IMR-90 (cell line): ENCODE results near the gene NCKIPSD.

Experiments used
- BHLHE40 ChIP-seq: fragments of 150-350 bp; IDR thresholded peaks from 2 replicates; pipeline ENCODE4 v1.6.1; 2016; ENCODE audit warnings: mild to moderate bottlenecking, low read depth, low read length
- CEBPB ChIP-seq: IDR thresholded peaks from 2 replicates; pipeline ENCODE4 v1.6.1; 2012; ENCODE audit warnings: low read depth, low read length, improper control_type of control experiment
- FOS ChIP-seq: fragments of 150-350 bp; IDR thresholded peaks from 2 replicates; pipeline ENCODE4 v1.6.1; 2016; ENCODE audit warnings: low read depth, low read length
- MAFK ChIP-seq: IDR thresholded peaks from 2 replicates; pipeline ENCODE4 v1.6.1; 2012; ENCODE audit warnings: low read depth, low read length, improper control_type of control experiment
- POLR2A ChIP-seq: IDR thresholded peaks from 2 replicates; pipeline ENCODE4 v1.6.1; 2012; ENCODE audit warnings: mild to moderate bottlenecking, low read depth, low read length
- SMC3 ChIP-seq: fragments of 150-350 bp; IDR thresholded peaks from 2 replicates; pipeline ENCODE4 v1.6.1; 2016; ENCODE audit warnings: low read depth, mild to moderate bottlenecking, antibody characterized with exemption, low read length, moderate library complexity
- TF ChIP-seq, protein P1 (sequence below): conservative IDR thresholded peaks from 2 replicates; pipeline ENCODE4 v1.5.1; 2012; ENCODE audit warnings: mild to moderate bottlenecking, low read depth, low read length, improper control_type of control experiment
- TF ChIP-seq, protein P2 (sequence below): fragments of 150-350 bp; IDR thresholded peaks from 2 replicates; pipeline ENCODE4 v1.6.1; 2017; ENCODE audit warnings: mild to moderate bottlenecking, antibody characterized with exemption, low read length, low read depth

- no peak for TF ChIP-seq BHLHE40
- TF ChIP-seq POLR2A: no peak
- TF ChIP-seq, protein P1, sequence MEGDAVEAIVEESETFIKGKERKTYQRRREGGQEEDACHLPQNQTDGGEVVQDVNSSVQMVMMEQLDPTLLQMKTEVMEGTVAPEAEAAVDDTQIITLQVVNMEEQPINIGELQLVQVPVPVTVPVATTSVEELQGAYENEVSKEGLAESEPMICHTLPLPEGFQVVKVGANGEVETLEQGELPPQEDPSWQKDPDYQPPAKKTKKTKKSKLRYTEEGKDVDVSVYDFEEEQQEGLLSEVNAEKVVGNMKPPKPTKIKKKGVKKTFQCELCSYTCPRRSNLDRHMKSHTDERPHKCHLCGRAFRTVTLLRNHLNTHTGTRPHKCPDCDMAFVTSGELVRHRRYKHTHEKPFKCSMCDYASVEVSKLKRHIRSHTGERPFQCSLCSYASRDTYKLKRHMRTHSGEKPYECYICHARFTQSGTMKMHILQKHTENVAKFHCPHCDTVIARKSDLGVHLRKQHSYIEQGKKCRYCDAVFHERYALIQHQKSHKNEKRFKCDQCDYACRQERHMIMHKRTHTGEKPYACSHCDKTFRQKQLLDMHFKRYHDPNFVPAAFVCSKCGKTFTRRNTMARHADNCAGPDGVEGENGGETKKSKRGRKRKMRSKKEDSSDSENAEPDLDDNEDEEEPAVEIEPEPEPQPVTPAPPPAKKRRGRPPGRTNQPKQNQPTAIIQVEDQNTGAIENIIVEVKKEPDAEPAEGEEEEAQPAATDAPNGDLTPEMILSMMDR: peak; percentile 20; the same call in 1 of the 2 replicates
- TF ChIP-seq, protein P2, sequence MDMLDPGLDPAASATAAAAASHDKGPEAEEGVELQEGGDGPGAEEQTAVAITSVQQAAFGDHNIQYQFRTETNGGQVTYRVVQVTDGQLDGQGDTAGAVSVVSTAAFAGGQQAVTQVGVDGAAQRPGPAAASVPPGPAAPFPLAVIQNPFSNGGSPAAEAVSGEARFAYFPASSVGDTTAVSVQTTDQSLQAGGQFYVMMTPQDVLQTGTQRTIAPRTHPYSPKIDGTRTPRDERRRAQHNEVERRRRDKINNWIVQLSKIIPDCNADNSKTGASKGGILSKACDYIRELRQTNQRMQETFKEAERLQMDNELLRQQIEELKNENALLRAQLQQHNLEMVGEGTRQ: no peak
- TF ChIP-seq FOS: no peak
- TF ChIP-seq CEBPB: no peak
- no peak for TF ChIP-seq SMC3
- TF ChIP-seq MAFK: no peak
These were observed 12.2 kb upstream of the NCKIPSD start for GRCh38 chr3:48697952-48698351.
